Muscle of leg (tissue), 11 donors: ENCODE measurements around the gene URB1. TPM values are rescaled to one million over a fixed set of nuclear protein-coding genes. Genes with fewer than 3 reads are reported as not detected.
"Not testable (repeated sequence)": the region's sequence is repeated elsewhere in the genome, so short reads cannot be mapped to it uniquely, and the experiment has no call there.

Experiments used
- DNase-seq: peaks from one replicate; pipeline ENCODE4 v3.0.0; 2013
- H3K27ac ChIP-seq: one replicate; pipeline ENCODE4 v1.5.1; 2013; ENCODE audit warnings: mild to moderate bottlenecking, low read length, control low read depth
- H3K27me3 ChIP-seq: one replicate; pipeline ENCODE4 v1.6.1; 2013; ENCODE audit warnings: low read length; ENCODE audit not compliant: control insufficient read depth, insufficient read depth
- H3K36me3 ChIP-seq: one replicate; pipeline ENCODE4 v1.6.1; 2013; ENCODE audit warnings: low read length; ENCODE audit not compliant: control insufficient read depth, insufficient read depth
- H3K4me1 ChIP-seq: one replicate; pipeline ENCODE4 v1.6.1; 2013; ENCODE audit warnings: low read length; ENCODE audit not compliant: control insufficient read depth, insufficient read depth
- H3K4me3 ChIP-seq: one replicate; pipeline ENCODE4 v1.5.1; 2013; ENCODE audit warnings: low read length, control low read depth
- H3K9me3 ChIP-seq: replicated peaks from 2 replicates; pipeline ENCODE4 v1.6.1; 2013; ENCODE audit warnings: low read depth, low read length; ENCODE audit not compliant: control insufficient read depth
- WGBS: methylation state at CpG from one replicate; pipeline ENCODE4 v1.1.5; 2013; ENCODE audit warnings: missing lambda C conversion rate; ENCODE audit not compliant: insufficient coverage; 5-methylcytosine and 5-hydroxymethylcytosine counted together
- polyA plus RNA-seq, 8 donors: library from polyadenylated mRNA; unstranded; fragments of 120-200 nt; gene quantifications; one replicate each; pipeline versions ENCODE4 v1.2.1 to v1.2.3, GENCODE V29; 2013; ENCODE audit warnings: inconsistent platforms in 1 of 8, low replicate concordance in 1 of 8; ENCODE audit not compliant: insufficient read length in 8 of 8, insufficient read depth in 1 of 8
- total RNA-seq: library from RNA; stranded (reverse); fragments of 120-200 nt; gene quantifications from one replicate; pipeline ENCODE4 v1.2.4, GENCODE V29; 2013

URB1 gene
- total and polyA plus RNA-seq, 9 donors, result 9.7 to 16.6 (median 13.3) TPM

DNA sequence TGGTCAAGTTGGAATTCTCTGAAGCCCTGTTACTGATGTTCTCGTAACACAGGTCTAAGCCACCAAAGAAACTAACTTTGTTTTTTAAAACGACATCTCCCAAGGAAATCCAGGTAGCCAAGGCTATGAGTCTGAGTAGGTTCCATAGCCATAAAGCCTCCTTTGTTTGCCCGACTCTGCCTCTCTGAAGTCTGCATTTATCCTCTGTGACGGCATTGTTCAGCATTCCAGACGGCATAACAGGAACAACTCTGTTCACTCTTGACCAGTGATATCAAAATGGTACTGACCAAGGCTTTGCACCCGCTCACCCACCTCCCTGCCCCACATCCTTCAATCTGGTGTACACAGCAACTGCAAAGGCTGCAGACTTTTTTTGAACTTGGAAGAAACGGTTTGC, 14.8 kb downstream of the URB1 start:
- H3K36me3 ChIP-seq, result peaks cover 42% of the 10 kb centered on the region
- H3K27ac ChIP-seq, result peak overlapping the region; percentile 91
- no peaks in the 10 kb centered on the region for H3K9me3 ChIP-seq
- H3K4me1 ChIP-seq, result peaks cover 34% of the 10 kb centered on the region
- H3K27me3 ChIP-seq, result no peaks in the 10 kb centered on the region
- no peak overlapping the region for H3K4me3 ChIP-seq
- no peak for DNase-seq
- 84% methylated on average over 7 of the region's 7 CpGs for WGBS

DNA sequence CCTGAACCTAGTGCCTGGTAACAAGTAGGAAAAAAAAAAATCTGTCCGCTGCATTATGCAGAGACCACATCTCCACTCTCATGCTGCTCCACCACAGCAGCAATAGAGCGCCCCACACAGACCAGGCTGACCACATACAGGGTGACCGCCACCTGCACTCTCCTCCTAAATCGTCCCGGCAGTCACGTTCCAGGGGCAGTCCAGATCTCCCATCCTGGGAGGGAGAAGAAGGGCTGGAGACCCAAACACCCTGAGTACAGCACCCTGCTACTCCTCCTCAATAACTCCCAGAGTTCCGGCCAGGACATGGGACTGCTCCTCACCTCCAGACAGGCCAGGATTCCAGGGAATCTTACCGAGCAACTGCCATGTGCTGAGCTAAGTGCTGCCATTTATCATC, 15.3 kb downstream of the URB1 start:
- Histone ChIP-seq H3K27ac (peak overlapping the region; percentile 91), H3K4me1 (peaks cover 30% of the 10 kb centered on the region), H3K9me3 (no peaks in the 10 kb centered on the region), H3K27me3 (no peaks in the 10 kb centered on the region), H3K4me3 (no peak overlapping the region), H3K36me3 (peaks cover 40% of the 10 kb centered on the region)
- no peak for DNase-seq
- WGBS, result 92% methylated on average over 2 of the region's 8 CpGs

DNA sequence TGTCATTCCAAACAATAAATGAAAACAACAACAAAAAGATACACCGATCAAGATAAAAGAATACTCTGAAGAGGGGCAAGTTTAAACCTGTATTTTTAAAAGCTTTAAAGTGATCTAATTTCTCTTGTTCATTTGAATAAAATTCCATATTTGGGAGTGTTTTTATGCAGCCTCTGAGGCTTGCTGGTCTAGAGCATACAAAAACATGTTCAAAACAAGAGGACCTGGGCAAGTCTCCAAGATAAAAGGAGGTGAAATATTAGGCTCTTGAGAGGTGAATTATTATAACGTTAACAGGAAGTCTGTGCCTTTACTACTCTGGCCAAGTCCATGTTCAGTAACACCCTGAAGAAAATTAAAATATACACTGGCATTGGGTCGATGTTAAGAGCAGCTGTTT, 20.1 kb downstream of the URB1 start:
- DNase-seq, result no peak

DNA sequence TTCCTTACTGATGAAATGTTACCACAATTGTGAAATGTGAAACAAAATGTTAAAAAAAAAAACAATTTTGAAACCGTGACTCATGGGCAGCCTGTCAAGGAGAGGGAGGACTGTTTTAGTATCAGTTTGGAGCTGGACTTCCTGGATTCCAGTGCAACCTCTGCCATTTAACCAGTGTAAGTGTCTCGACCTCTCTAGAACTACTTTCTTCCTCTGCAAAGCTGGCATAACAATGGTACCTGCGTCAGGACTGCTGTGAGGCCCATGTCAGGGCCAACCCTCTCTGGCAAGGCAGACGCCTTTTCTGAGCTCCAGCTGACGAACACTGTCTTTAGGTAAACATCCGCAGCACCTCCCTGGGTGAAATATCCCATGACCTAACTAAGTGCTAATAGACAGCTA, 20.9 kb downstream of the URB1 start:
- DNase-seq, result no peak
- 82% methylated on average over 4 of the region's 6 CpGs for WGBS
- H3K9me3 ChIP-seq, result no peaks in the 10 kb centered on the region
- H3K27me3 ChIP-seq, result no peaks in the 10 kb centered on the region
- no peaks in the 10 kb centered on the region for H3K4me1 ChIP-seq
- peaks cover 50% of the 10 kb centered on the region for H3K36me3 ChIP-seq
- no peak overlapping the region for H3K27ac ChIP-seq
- no peak overlapping the region for H3K4me3 ChIP-seq

More for the DNA sequence above, 20.1 kb downstream of the URB1 start:
- peaks cover 47% of the 10 kb centered on the region for H3K36me3 ChIP-seq
- no peak overlapping the region for H3K27ac ChIP-seq
- no peaks in the 10 kb centered on the region for H3K27me3 ChIP-seq
- no peaks in the 10 kb centered on the region for H3K9me3 ChIP-seq
- H3K4me3 ChIP-seq, result no peak overlapping the region
- H3K4me1 ChIP-seq, result peaks cover 6% of the 10 kb centered on the region
- WGBS, result no CpG with 5 or more reads among the region's 3 CpGs

DNA sequence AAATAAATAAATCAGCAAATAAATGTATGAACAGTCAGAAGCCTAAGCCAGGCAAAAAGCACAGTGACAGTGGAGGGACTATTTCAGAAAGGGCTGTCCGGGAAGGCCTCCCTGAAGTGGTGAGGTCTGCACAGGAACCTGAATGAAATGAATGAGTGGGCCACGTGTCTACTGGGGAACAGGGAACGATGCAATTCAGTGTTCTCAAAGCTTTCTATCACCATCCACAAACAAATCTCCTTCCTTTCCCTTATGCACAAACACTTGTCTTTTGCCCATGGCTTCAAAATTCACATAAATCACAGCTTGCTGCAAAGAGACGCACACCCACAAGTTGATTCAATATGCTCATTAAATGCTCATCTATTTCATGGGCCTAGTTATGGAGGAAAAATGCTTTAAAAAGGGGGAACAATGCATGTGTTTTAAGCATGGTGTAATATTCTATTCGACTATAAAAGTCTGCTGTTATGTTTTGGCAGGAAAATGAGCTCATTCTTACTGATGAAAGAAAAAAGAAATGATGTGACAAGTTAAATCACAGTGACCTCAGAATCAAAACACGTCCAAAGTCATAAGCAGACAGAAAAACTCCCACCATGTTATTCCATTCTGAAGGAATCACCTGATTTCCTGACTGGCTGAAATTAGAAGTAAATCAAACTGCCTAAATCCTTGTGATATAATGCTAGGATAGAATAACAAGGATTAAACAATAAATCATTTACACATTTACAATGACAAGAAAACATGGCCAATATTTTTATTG, 21.6 kb downstream of the URB1 start:
- Histone ChIP-seq H3K27ac (peak overlapping the region; percentile 33), H3K27me3 (no peaks in the 10 kb centered on the region), H3K36me3 (peaks cover 54% of the 10 kb centered on the region), H3K9me3 (no peaks in the 10 kb centered on the region), H3K4me1 (no peaks in the 10 kb centered on the region), H3K4me3 (no peak overlapping the region)
- no peak for DNase-seq
- WGBS, result 100% methylated on average over 1 of the region's 6 CpGs

DNA sequence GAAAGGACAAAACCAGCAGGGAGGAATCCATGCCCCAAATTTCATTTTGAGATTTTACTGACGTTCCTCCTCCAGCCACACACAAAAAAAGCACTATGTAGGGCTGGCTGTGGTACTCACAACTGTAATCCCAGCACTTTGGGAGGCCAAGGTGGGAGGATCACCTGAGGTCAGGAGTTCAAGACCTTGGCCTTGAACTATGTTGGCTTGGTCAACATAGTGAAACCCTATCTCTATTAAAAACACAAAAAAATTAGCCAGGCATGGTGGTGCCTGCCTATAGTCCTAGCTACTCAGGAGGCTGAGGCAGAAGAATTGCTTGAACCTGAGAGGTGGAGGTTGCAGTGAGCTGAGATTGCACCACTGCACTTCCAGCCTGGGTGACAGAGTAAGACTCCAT, 23.9 kb downstream of the URB1 start:
- not testable (repeated sequence) for H3K9me3 ChIP-seq, H3K4me3 ChIP-seq, DNase-seq, H3K27me3 ChIP-seq
- Histone ChIP-seq H3K36me3 (peaks cover 72% of the 10 kb centered on the region), H3K27ac (peak overlapping the region; percentile 21), H3K4me1 (peaks cover 11% of the 10 kb centered on the region)
- WGBS, result no CpG with 5 or more reads among the region's 1 CpG

DNA sequence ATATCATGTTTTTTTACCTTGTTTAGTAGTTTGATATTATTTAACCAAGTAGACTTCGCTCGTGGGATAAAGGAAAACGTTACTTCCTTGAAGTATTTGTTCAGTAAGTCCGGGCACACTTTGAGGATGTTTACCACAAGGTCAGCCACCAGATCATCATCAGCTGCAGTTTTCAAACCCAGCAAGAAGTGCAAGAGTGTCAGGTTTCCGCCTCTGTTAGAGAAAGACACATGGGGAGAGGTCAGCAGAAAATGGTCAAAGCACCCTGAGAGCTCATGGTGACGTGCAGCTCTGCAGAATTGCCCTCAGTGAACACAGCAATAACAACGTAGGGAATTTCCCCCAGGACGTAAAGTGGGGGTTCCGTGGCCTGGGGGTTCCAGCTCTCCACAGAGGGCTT, 24.4 kb downstream of the URB1 start:
- H3K4me3 ChIP-seq, result no peak overlapping the region
- H3K36me3 ChIP-seq, result peaks cover 78% of the 10 kb centered on the region
- H3K9me3 ChIP-seq, result no peaks in the 10 kb centered on the region
- H3K27ac ChIP-seq, result peak overlapping the region; percentile 21
- WGBS, result 86% methylated on average over 6 of the region's 9 CpGs
- H3K27me3 ChIP-seq, result no peaks in the 10 kb centered on the region
- H3K4me1 ChIP-seq, result peaks cover 12% of the 10 kb centered on the region
- DNase-seq, result no peak

DNA sequence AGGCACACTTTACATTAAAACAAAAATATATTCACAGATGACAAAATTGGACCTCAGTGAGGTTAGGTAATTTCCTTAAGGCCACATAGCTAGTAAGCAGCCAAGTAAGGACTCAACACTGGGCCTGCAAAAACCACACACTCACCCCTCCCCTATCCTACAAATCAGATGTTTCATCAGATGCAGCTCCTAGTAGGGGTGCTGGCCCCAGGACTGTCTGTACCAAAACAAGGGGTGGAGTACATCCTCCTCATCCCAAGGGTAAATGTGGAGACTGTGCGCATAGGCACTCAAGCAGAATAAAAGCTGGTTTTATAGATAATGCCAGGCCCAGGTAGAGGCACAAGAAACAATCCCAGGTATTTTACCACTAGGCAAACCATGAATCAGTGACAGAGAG, 25.7 kb downstream of the URB1 start:
- Histone ChIP-seq H3K4me1 (peaks cover 12% of the 10 kb centered on the region), H3K36me3 (peaks cover 81% of the 10 kb centered on the region), H3K27ac (no peak overlapping the region), H3K4me3 (no peak overlapping the region), H3K9me3 (no peaks in the 10 kb centered on the region), H3K27me3 (no peaks in the 10 kb centered on the region)
- WGBS, result no CpG with 5 or more reads among the region's 1 CpG
- DNase-seq, result no peak

DNA sequence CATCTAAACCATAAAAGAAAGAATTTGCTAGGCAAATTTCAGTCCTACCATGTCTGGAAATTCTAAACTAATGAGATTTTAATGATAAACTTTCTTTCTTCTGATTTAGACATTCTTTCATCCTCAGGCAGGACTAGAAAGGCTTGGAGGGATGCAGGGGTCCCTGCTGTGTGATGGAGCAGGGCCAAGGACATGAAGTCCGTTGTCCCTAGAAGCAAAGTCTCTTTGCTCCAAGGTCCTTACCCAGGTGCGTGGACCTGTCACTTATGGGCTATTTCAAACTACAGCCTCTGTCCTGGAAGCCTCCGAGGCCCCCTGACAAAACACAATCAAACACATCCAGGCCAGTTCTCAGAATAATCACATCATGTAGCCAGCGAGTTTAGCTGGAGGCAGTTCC, 26.6 kb downstream of the URB1 start:
- no peaks in the 10 kb centered on the region for H3K9me3 ChIP-seq
- DNase-seq, result no peak
- H3K4me1 ChIP-seq, result peaks cover 13% of the 10 kb centered on the region
- WGBS, result 94% methylated on average over 4 of the region's 4 CpGs
- no peak overlapping the region for H3K4me3 ChIP-seq
- no peak overlapping the region for H3K27ac ChIP-seq
- H3K27me3 ChIP-seq, result no peaks in the 10 kb centered on the region
- peaks cover 85% of the 10 kb centered on the region for H3K36me3 ChIP-seq

DNA sequence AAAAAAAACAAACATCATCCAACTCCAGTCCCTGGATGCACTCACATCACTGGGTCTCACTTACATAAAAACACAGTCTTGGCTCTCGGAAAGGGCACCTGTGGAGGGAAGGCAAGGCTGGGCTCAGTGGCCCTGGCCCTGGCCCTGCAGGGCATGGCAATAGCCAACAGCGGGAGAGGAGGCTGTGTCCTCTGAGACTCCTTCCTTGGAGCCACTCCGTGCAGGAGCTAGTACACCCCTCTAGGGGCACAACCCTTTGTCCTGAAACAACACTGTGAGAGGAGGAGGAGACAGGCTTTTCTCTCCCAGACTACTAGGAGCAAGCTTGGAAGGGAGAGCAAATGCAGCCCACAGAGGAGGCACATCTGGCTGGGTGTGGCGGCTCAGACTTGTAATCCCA, 28.0 kb downstream of the URB1 start:
- H3K9me3 ChIP-seq, result no peaks in the 10 kb centered on the region
- peak; percentile 38 for DNase-seq
- no peak overlapping the region for H3K4me3 ChIP-seq
- H3K27ac ChIP-seq, result peak overlapping the region; percentile 55
- peaks cover 89% of the 10 kb centered on the region for H3K36me3 ChIP-seq
- H3K4me1 ChIP-seq, result peaks cover 14% of the 10 kb centered on the region
- H3K27me3 ChIP-seq, result no peaks in the 10 kb centered on the region
- no CpG with 5 or more reads among the region's 4 CpGs for WGBS

DNA sequence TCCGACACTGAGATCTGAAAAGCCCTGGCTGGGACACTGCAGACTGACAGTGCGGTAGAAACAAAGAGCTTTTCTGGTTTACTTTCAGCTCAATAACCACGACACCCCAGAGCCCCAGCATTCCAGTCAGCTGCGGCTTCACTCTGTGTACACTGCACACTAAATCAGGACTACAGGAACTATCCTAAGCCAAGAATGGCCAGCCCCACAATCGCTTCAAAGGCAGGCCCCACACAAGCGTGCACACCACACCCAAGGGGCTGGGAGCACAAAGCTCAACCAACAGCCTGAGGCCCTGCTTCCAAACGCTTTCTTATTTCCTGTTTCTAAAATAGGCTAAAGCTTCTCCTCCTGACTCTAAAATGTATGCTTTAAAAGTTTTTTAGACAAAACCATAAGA, 28.4 kb downstream of the URB1 start:
- Histone ChIP-seq H3K9me3 (no peaks in the 10 kb centered on the region), H3K27me3 (no peaks in the 10 kb centered on the region), H3K27ac (peak overlapping the region; percentile 75), H3K4me3 (no peak overlapping the region), H3K4me1 (peaks cover 14% of the 10 kb centered on the region), H3K36me3 (peaks cover 90% of the 10 kb centered on the region)
- 38% methylated on average over 6 of the region's 7 CpGs for WGBS
- DNase-seq, result peak; percentile 81
